Vagina (tissue), 2 donors: ENCODE measurements around the gene SOD3.

Experiments used
- POLR2A ChIP-seq, 2 donors: fragments of 450-650 bp; IDR thresholded peaks; one replicate each; pipeline ENCODE4 v1.6.1; 2017; ENCODE audit warnings: antibody characterized with exemption in 2 of 2, mild to moderate bottlenecking in 2 of 2, moderate library complexity in 2 of 2
- TF ChIP-seq, protein P1 (sequence below), 3 experiments: fragments of 450-650 bp in 2 of 3; fragments of 200-600 bp in 1 of 3; sonication (generic) in 1 of 3; IDR thresholded peaks; one replicate each; pipeline ENCODE4 v1.5.1; 2017 to 2019; ENCODE audit warnings: antibody characterized with exemption in 3 of 3, mild to moderate bottlenecking in 2 of 3, moderate library complexity in 2 of 3

DNA sequence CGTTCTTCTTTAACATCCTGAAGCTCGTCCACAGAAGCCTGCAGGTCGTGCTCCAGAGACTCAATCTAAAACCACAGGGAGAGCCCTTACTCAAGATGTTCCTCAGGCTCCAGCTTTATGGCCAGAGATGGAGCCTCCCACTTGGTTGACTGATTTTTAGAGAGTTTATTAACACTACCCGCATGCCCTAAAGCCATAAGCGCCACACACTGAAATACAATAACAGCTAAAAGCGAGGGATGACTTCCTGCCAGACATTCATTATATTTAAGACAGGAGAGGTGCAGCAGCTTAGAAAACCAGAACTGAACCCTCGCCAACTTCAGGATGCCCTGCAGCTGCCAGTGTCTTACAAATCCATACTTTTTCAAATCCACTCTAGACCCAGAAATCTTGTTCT is 42.0 kb downstream of the SOD3 start:
- TF ChIP-seq, protein P1, sequence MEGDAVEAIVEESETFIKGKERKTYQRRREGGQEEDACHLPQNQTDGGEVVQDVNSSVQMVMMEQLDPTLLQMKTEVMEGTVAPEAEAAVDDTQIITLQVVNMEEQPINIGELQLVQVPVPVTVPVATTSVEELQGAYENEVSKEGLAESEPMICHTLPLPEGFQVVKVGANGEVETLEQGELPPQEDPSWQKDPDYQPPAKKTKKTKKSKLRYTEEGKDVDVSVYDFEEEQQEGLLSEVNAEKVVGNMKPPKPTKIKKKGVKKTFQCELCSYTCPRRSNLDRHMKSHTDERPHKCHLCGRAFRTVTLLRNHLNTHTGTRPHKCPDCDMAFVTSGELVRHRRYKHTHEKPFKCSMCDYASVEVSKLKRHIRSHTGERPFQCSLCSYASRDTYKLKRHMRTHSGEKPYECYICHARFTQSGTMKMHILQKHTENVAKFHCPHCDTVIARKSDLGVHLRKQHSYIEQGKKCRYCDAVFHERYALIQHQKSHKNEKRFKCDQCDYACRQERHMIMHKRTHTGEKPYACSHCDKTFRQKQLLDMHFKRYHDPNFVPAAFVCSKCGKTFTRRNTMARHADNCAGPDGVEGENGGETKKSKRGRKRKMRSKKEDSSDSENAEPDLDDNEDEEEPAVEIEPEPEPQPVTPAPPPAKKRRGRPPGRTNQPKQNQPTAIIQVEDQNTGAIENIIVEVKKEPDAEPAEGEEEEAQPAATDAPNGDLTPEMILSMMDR (IDR thresholded peaks at IDR 0.05) = no peak
- no peak for TF ChIP-seq POLR2A (IDR thresholded peaks at IDR 0.05)
